ENCODE measurements around the gene MARCOL. TPM values are rescaled to one million over a fixed set of nuclear protein-coding genes. Genes with fewer than 3 reads are reported as not detected.

The MARCOL gene
- total and polyA plus RNA-seq, 2 donors (not counting 1 experiment from before 2014, with no cell fraction given): not detected

DNA sequence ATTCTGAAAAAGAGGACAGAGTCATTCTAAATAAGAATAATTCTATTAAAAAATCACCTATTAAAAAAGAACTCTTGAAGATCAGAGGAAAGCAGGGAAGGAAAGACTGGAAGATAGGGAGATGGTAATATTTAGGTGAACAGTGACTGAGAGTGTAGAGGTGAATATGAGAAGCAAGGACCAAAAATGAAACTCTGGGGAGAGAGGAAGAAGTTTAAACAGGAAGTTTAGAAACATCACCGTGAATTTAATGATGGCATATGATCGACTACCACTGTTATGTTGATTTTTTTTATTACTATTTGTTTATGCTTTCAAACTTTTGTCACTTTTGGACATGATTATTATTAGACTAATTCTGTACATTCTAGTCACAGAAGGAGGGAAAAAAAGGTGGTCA lies 37.2 kb upstream of the MARCOL start:
- Histone ChIP-seq H3K4me3 (replicated peaks in 1 of 4; ENCODE audit: control extremely low read depth in 1 of 4, insufficient read depth in 1 of 4, low read depth in 3 of 4, low read length in 4 of 4) (no peak overlapping the region), H3K9me3 (ENCODE audit: control insufficient read depth, insufficient read depth, low read depth, low read length) (no peaks in the 10 kb centered on the region), H3K79me2 (ENCODE audit: control insufficient read depth, insufficient read depth, low read length) (no peaks in the 10 kb centered on the region), H3K4me2 (ENCODE audit: extremely low read depth, insufficient read depth, low read length) (no peak overlapping the region), H3K9ac (ENCODE audit: insufficient read depth, low read length) (no peak overlapping the region), H4K20me1 (ENCODE audit: control insufficient read depth, extremely low read depth, insufficient read depth, low read length) (no peaks in the 10 kb centered on the region), H3K36me3 (ENCODE audit: control insufficient read depth, insufficient read depth, low read length) (no peaks in the 10 kb centered on the region), H2AFZ (ENCODE audit: low read length) (no peak overlapping the region), H3K27me3 (ENCODE audit: control insufficient read depth, insufficient read depth, low read length) (no peaks in the 10 kb centered on the region), H3K27ac (ENCODE audit: insufficient read depth, low read length) (no peak overlapping the region), H3K4me1 (ENCODE audit: control insufficient read depth, extremely low read depth, insufficient read depth, low read length) (no peaks in the 10 kb centered on the region)
- TF ChIP-seq, protein P1, sequence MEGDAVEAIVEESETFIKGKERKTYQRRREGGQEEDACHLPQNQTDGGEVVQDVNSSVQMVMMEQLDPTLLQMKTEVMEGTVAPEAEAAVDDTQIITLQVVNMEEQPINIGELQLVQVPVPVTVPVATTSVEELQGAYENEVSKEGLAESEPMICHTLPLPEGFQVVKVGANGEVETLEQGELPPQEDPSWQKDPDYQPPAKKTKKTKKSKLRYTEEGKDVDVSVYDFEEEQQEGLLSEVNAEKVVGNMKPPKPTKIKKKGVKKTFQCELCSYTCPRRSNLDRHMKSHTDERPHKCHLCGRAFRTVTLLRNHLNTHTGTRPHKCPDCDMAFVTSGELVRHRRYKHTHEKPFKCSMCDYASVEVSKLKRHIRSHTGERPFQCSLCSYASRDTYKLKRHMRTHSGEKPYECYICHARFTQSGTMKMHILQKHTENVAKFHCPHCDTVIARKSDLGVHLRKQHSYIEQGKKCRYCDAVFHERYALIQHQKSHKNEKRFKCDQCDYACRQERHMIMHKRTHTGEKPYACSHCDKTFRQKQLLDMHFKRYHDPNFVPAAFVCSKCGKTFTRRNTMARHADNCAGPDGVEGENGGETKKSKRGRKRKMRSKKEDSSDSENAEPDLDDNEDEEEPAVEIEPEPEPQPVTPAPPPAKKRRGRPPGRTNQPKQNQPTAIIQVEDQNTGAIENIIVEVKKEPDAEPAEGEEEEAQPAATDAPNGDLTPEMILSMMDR (conservative IDR thresholded peaks at IDR 0.05 in 1 of 2, IDR thresholded peaks at IDR 0.05 in 1 of 2; ENCODE audit: low read depth in 1 of 2, low read length in 2 of 2): no peak
- TF ChIP-seq EZH2 (IDR thresholded peaks at IDR 0.05; ENCODE audit: low read length, missing control alignments): no peak
- DNase-seq (ENCODE audit: low read depth in 2 of 2): no peak

DNA sequence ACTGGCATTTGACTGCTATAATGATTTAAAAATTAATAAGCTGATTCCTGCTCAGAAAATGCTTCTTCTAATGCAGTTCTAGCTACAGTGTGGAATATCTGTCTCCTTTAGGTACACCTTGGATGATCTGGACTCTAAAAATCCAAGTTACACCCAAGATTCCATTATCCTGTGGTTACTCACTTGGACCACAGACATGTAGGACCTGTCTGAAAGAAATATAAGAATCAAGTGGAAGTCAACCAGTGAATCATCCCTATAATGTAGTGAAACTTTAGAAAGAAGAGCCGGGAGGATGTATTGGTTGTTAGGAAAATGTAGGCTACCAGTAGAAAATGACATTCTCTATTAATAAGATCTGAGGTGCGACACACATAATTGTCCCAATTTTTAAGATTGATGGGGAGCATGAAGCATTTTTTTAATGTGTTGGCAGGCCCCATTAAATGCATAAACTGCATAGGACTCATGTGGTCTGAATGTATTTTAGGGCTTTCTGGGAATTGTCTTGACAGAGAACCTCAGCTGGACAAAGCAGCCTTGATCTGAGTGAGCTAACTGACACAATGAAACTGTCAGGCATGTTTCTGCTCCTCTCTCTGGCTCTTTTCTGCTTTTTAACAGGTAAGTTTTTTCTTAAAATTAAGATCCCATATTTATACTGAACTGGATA lies 35.7 kb upstream of the MARCOL start, which contains the start of gene SPINK6:
Gene SPINK6, plus strand, starts transcription at position 512 of the 673 bp plus-strand sequence. Its CDS starts 55 bp downstream, at position 567.
- Histone ChIP-seq H3K79me2 (ENCODE audit: control insufficient read depth, insufficient read depth, low read length) (no peaks in the 10 kb centered on the region), H3K9ac (ENCODE audit: insufficient read depth, low read length) (no peak within 1 kb of the TSS), H4K20me1 (ENCODE audit: control insufficient read depth, extremely low read depth, insufficient read depth, low read length) (no peaks in the 10 kb centered on the region), H3K36me3 (ENCODE audit: control insufficient read depth, insufficient read depth, low read length) (no peaks in the 10 kb centered on the region), H3K4me3 (replicated peaks in 1 of 4; ENCODE audit: control extremely low read depth in 1 of 4, insufficient read depth in 1 of 4, low read depth in 3 of 4, low read length in 4 of 4) (no peak within 1 kb of the TSS), H3K4me2 (ENCODE audit: extremely low read depth, insufficient read depth, low read length) (no peak within 1 kb of the TSS), H3K27me3 (ENCODE audit: control insufficient read depth, insufficient read depth, low read length) (no peaks in the 10 kb centered on the region), H3K9me3 (ENCODE audit: control insufficient read depth, insufficient read depth, low read depth, low read length) (no peaks in the 10 kb centered on the region), H2AFZ (ENCODE audit: low read length) (no peak within 1 kb of the TSS), H3K27ac (ENCODE audit: insufficient read depth, low read length) (no peak within 1 kb of the TSS), H3K4me1 (ENCODE audit: control insufficient read depth, extremely low read depth, insufficient read depth, low read length) (no peaks in the 10 kb centered on the region)
- TF ChIP-seq, protein P1 (conservative IDR thresholded peaks at IDR 0.05 in 1 of 2, IDR thresholded peaks at IDR 0.05 in 1 of 2; ENCODE audit: low read depth in 1 of 2, low read length in 2 of 2): no peak
- TF ChIP-seq EZH2 (IDR thresholded peaks at IDR 0.05; ENCODE audit: low read length, missing control alignments): no peak
- peak in 1 of 2 donors; percentile 48 for DNase-seq (ENCODE audit: low read depth in 2 of 2)

DNA sequence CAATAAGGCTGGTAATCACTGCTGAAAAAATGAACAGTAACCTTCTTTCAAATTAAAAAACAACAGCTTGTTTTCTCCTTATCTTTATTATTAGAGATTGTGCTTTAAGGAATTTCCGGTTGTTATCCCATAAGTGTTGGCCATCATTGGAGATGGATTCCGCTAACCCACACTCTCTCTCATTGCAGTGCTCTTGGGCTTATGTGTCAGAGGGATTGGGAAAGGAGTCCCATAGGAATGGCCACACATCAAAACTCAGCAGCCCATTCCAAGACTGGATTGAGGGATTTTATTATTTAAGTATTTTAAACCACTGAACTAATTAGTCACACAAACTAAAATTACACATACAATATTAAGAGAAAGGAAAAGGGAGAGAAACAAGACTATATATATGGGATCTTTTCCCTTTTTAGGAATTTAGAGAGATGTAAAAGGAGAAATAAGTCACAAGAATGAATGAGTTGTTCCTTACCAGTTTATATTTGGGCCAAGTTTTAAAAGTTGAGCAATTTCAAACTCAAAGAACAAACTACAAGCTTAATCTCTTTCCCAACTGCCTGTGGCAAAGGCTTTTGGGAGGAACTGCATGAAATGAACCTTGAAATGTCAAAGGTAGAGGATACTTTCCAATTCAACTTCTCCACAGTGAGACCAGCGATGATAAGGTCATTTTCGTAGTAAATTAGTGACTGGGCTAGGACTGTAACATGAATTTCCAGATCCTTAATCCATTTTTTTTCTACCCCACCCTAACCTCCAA lies 33.1 kb upstream of the MARCOL start:
- Histone ChIP-seq H3K27ac (ENCODE audit: insufficient read depth, low read length) (no peak overlapping the region), H2AFZ (ENCODE audit: low read length) (no peak overlapping the region), H3K4me3 (replicated peaks in 1 of 4; ENCODE audit: control extremely low read depth in 1 of 4, insufficient read depth in 1 of 4, low read depth in 3 of 4, low read length in 4 of 4) (no peak overlapping the region), H3K9me3 (ENCODE audit: control insufficient read depth, insufficient read depth, low read depth, low read length) (no peaks in the 10 kb centered on the region), H4K20me1 (ENCODE audit: control insufficient read depth, extremely low read depth, insufficient read depth, low read length) (no peaks in the 10 kb centered on the region), H3K36me3 (ENCODE audit: control insufficient read depth, insufficient read depth, low read length) (no peaks in the 10 kb centered on the region), H3K4me1 (ENCODE audit: control insufficient read depth, extremely low read depth, insufficient read depth, low read length) (no peaks in the 10 kb centered on the region), H3K9ac (ENCODE audit: insufficient read depth, low read length) (no peak overlapping the region), H3K4me2 (ENCODE audit: extremely low read depth, insufficient read depth, low read length) (no peak overlapping the region), H3K79me2 (ENCODE audit: control insufficient read depth, insufficient read depth, low read length) (no peaks in the 10 kb centered on the region), H3K27me3 (ENCODE audit: control insufficient read depth, insufficient read depth, low read length) (no peaks in the 10 kb centered on the region)
- TF ChIP-seq EZH2 (IDR thresholded peaks at IDR 0.05; ENCODE audit: low read length, missing control alignments): no peak
- TF ChIP-seq, protein P1 (conservative IDR thresholded peaks at IDR 0.05 in 1 of 2, IDR thresholded peaks at IDR 0.05 in 1 of 2; ENCODE audit: low read depth in 1 of 2, low read length in 2 of 2): no peak
- no peak for DNase-seq (ENCODE audit: low read depth in 2 of 2)

All from fibroblast of lung (primary cell).